DND-41 (cell line): ENCODE measurements around the gene FBP2.

Source experiments
- CTCF ChIP-seq: IDR thresholded peaks from 2 replicates; pipeline ENCODE4 v1.5.1; 2012; ENCODE audit warnings: borderline replicate concordance, low read length, moderate library complexity, mild to moderate bottlenecking; ENCODE audit not compliant: poor library complexity, severe bottlenecking; ENCODE audit errors: extremely low read depth
- EZH2 ChIP-seq: IDR thresholded peaks from 3 replicates; pipeline ENCODE4 v1.6.1; 2012; ENCODE audit warnings: borderline replicate concordance, low read depth, mild to moderate bottlenecking, moderate library complexity, low read length, inconsistent platforms; ENCODE audit not compliant: severe bottlenecking

- TF ChIP-seq CTCF (no peak), EZH2 (no peak)
These were observed 78.9 kb downstream of the FBP2 start for GRCh38 chr9:94514722-94515121.
